ENCODE measurements around the gene RAP1B.

Gene RAP1B

GRCh38 chr12:68686262-68686594 is 75.5 kb downstream of the RAP1B start:
- TF ChIP-seq CTCF (IDR thresholded peaks at IDR 0.05) = no peak

- TF ChIP-seq CTCF (IDR thresholded peaks at IDR 0.05) = no peak
These were observed 76.2 kb downstream of the RAP1B start, which contains the start of gene NUP107 for GRCh38 chr12:68686595-68687521. TSS of gene NUP107 (plus strand) at chr12:68686978. CDS start at chr12:68687066, 88 bp downstream.

GRCh38 chr12:68695454-68695853 is 84.8 kb downstream of the RAP1B start:
- TF ChIP-seq CTCF (IDR thresholded peaks at IDR 0.05) = no peak

GRCh38 chr12:68699486-68699885 is 88.8 kb downstream of the RAP1B start:
- TF ChIP-seq CTCF (IDR thresholded peaks at IDR 0.05) = no peak
